ENCODE data around the gene FARP2. TPM values are rescaled to one million over a fixed set of nuclear protein-coding genes. Genes with fewer than 3 reads are reported as not detected.

The FARP2 gene
- total and polyA plus RNA-seq, 2 experiments from 2014 or later, result 16.0 to 22.6 TPM

DNA sequence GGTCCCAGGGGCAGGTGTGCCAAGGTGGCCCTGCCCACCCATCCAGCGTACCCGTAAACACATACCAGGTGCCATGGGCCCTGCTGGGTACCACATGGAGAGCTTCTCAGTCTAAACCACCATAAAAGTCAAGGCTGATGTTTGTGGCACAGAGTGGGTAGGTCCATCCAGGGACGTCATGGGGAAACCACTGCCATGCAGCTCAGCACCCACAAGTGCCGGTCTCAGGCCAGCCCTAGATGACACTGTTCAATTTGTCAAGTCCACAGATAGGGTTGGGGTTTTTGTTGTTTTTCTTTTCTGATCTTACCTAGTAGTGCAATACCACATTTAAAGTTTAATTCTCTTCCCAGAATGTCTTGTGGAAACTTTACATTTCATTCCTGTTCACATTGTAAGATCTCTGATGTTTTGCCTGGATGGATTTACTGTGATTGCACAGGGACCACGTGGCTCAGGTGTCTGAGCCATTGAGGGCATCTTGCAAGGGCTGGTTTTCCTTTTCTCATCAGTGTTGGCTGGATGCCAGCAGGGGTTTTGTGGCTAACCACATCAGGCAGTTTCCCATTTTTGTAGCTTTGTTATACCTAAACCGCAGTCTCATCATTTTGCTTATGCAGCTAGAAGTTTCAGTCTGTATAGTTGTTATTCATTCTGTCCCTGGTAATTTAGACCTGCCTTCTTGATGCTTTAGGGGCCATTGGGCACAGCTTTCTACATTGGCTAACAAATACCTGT lies 87.6 kb downstream of the FARP2 start:
- H3K4me1 Mint-ChIP-seq, result no peaks in the 10 kb centered on the region

More for the DNA sequence above, 87.6 kb downstream of the FARP2 start:
- Mint-ChIP-seq H3K27me3 (ENCODE audit: insufficient read depth, low read depth, poor library complexity) (peaks cover 4% of the 10 kb centered on the region), H3K36me3 (ENCODE audit: low read depth) (peaks cover 10% of the 10 kb centered on the region; the same call in 2 of the 3 replicates), H3K9me3 (no peaks in the 10 kb centered on the region), H3K4me3 (no peak overlapping the region), H3K27ac (no peak overlapping the region)
- Histone ChIP-seq H3K79me2 (replicated peaks; ENCODE audit: insufficient read depth) (no peaks in the 10 kb centered on the region), H3K36me3 (ENCODE audit: insufficient read depth) (no peaks in the 10 kb centered on the region; the same call in 1 of the 2 replicates), H3F3A (replicated peaks; ENCODE audit: low read depth) (no peaks in the 10 kb centered on the region), H4K20me1 (replicated peaks; ENCODE audit: insufficient read depth) (no peaks in the 10 kb centered on the region), H3K4me1 (ENCODE audit: insufficient read depth) (no peaks in the 10 kb centered on the region), H3K27me3 (ENCODE audit: insufficient read depth) (no peaks in the 10 kb centered on the region), H3K4me3 (no peak overlapping the region), H3K9me2 (ENCODE audit: insufficient read depth) (no peaks in the 10 kb centered on the region), H3K27ac (ENCODE audit: low read depth) (no peak overlapping the region), H3K4me2 (no peak overlapping the region), H2AFZ (no peak overlapping the region)
- TF ChIP-seq ZNF331 (CRISPR knock-in tag; IDR thresholded peaks at IDR 0.05; ENCODE audit: low read depth) (no peak), CREB1 (CRISPR knock-in tag; IDR thresholded peaks at IDR 0.05; ENCODE audit: low read depth) (no peak), EZH2 (IDR thresholded peaks at IDR 0.05; ENCODE audit: low read depth, unreplicated experiment) (no peak), STAT1 (IDR thresholded peaks at IDR 0.05; ENCODE audit: unreplicated experiment) (no peak), JUNB (IDR thresholded peaks at IDR 0.05; ENCODE audit: unreplicated experiment) (no peak), EZH2phosphoT487 (IDR thresholded peaks at IDR 0.05; ENCODE audit: unreplicated experiment) (no peak), ZNF114 (CRISPR knock-in tag; IDR thresholded peaks at IDR 0.05) (no peak), ZNF462 (CRISPR knock-in tag; IDR thresholded peaks at IDR 0.05) (no peak), NANOG (IDR thresholded peaks at IDR 0.05; ENCODE audit: borderline replicate concordance) (no peak)
- TF ChIP-seq, protein P1, sequence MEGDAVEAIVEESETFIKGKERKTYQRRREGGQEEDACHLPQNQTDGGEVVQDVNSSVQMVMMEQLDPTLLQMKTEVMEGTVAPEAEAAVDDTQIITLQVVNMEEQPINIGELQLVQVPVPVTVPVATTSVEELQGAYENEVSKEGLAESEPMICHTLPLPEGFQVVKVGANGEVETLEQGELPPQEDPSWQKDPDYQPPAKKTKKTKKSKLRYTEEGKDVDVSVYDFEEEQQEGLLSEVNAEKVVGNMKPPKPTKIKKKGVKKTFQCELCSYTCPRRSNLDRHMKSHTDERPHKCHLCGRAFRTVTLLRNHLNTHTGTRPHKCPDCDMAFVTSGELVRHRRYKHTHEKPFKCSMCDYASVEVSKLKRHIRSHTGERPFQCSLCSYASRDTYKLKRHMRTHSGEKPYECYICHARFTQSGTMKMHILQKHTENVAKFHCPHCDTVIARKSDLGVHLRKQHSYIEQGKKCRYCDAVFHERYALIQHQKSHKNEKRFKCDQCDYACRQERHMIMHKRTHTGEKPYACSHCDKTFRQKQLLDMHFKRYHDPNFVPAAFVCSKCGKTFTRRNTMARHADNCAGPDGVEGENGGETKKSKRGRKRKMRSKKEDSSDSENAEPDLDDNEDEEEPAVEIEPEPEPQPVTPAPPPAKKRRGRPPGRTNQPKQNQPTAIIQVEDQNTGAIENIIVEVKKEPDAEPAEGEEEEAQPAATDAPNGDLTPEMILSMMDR (conservative IDR thresholded peaks at IDR 0.05; ENCODE audit: low read depth in 2 of 2), result no peak
- TF ChIP-seq, protein P2, sequence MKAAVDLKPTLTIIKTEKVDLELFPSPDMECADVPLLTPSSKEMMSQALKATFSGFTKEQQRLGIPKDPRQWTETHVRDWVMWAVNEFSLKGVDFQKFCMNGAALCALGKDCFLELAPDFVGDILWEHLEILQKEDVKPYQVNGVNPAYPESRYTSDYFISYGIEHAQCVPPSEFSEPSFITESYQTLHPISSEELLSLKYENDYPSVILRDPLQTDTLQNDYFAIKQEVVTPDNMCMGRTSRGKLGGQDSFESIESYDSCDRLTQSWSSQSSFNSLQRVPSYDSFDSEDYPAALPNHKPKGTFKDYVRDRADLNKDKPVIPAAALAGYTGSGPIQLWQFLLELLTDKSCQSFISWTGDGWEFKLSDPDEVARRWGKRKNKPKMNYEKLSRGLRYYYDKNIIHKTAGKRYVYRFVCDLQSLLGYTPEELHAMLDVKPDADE (IDR thresholded peaks at IDR 0.05), result no peak
- TF ChIP-seq, protein P3, sequence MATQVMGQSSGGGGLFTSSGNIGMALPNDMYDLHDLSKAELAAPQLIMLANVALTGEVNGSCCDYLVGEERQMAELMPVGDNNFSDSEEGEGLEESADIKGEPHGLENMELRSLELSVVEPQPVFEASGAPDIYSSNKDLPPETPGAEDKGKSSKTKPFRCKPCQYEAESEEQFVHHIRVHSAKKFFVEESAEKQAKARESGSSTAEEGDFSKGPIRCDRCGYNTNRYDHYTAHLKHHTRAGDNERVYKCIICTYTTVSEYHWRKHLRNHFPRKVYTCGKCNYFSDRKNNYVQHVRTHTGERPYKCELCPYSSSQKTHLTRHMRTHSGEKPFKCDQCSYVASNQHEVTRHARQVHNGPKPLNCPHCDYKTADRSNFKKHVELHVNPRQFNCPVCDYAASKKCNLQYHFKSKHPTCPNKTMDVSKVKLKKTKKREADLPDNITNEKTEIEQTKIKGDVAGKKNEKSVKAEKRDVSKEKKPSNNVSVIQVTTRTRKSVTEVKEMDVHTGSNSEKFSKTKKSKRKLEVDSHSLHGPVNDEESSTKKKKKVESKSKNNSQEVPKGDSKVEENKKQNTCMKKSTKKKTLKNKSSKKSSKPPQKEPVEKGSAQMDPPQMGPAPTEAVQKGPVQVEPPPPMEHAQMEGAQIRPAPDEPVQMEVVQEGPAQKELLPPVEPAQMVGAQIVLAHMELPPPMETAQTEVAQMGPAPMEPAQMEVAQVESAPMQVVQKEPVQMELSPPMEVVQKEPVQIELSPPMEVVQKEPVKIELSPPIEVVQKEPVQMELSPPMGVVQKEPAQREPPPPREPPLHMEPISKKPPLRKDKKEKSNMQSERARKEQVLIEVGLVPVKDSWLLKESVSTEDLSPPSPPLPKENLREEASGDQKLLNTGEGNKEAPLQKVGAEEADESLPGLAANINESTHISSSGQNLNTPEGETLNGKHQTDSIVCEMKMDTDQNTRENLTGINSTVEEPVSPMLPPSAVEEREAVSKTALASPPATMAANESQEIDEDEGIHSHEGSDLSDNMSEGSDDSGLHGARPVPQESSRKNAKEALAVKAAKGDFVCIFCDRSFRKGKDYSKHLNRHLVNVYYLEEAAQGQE (IDR thresholded peaks at IDR 0.05; ENCODE audit: unreplicated experiment), result no peak
- DNase-seq (ENCODE audit: low spot score), result no peak
- ATAC-seq, result no peak

Data from GM23338 (cell line).